ENCODE measurements around the gene STARD9. TPM values are rescaled to one million over a fixed set of nuclear protein-coding genes. Genes with fewer than 3 reads are reported as not detected.
"Not testable (repeated sequence)": the region's sequence is repeated elsewhere in the genome, so short reads cannot be mapped to it uniquely, and the experiment has no call there.

STARD9 gene
- total RNA-seq, 1 donor from 2014 or later = 9.8 TPM

DNA sequence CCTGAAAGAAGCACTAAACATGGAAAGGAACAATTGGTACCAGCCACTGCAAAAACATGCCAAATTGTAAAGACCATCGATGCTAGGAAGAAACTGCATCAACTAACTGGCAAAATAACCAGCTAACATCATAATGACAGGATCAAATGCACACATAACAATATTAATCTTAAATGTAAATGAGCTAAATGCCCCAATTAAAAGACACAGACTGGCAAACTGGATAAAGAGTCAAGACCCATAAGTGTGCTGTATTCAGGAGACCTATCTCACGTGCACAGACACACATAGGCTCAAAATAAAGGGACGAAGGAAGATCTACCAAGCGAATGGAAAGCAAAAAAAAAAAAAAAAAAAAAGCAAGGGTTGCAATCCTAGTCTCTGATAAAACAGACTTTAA lies 190.7 kb downstream of the STARD9 start:
- DNase-seq (ENCODE audit: low spot score) = not testable (repeated sequence)

Other genes starting within 250 kb of the STARD9 start
- gene CAPN3, start 216.1 kb upstream of the STARD9 start, total RNA-seq = 8.1 TPM
- gene ZNF106, start 84.5 kb upstream of the STARD9 start, total RNA-seq = 66.1 TPM
- 60.2 TPM for gene SNAP23, start 80.0 kb upstream of the STARD9 start, total RNA-seq
- 22.5 TPM for gene LRRC57, start 26.8 kb upstream of the STARD9 start, total RNA-seq
- gene HAUS2, start 26.8 kb upstream of the STARD9 start, total RNA-seq = 12.5 TPM
- gene CDAN1, start 161.5 kb downstream of the STARD9 start, total RNA-seq = 23.9 TPM